LNCAP (cell line): ENCODE results near the gene CTSC.

Experiments used
- TF ChIP-seq, protein P1 (sequence below): fragments of 450-650 bp; IDR thresholded peaks from 2 replicates; pipeline ENCODE4 v1.5.1; 2017; ENCODE audit warnings: mild to moderate bottlenecking

CTSC gene

DNA sequence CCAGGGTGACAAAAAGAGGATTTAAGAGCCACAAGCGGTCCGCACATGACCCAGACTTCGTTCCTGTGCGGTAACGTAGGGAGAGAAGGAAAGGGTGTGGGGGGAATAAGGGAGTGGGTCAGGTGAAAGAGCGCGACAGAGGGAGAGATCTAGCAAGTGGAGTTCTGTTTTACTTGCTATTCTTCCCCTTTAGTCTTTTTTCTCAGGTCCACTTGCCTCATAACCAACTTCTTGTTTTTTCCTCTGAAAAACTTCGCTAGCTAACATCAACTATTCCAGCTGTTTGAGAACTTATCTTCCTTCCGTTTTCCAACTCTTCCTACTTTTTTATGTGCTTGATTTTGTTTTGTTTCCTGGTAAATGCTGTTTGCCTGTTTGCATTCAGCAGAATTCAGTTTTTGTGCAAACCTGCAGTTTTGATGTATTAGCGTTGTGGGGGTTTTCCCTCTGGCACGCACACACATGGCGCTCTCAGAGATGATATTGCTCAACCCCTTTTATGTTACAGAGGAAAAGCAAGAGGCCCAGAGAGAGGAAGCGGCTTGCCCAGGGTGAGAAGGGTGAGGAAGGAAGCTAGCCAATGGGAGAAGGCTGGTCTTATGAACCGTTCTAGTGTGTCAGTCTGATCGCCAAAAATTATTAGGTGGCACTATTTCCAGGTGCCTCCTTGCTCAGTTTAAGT, 592 bp upstream of the CTSC start:
- TF ChIP-seq, protein P1, sequence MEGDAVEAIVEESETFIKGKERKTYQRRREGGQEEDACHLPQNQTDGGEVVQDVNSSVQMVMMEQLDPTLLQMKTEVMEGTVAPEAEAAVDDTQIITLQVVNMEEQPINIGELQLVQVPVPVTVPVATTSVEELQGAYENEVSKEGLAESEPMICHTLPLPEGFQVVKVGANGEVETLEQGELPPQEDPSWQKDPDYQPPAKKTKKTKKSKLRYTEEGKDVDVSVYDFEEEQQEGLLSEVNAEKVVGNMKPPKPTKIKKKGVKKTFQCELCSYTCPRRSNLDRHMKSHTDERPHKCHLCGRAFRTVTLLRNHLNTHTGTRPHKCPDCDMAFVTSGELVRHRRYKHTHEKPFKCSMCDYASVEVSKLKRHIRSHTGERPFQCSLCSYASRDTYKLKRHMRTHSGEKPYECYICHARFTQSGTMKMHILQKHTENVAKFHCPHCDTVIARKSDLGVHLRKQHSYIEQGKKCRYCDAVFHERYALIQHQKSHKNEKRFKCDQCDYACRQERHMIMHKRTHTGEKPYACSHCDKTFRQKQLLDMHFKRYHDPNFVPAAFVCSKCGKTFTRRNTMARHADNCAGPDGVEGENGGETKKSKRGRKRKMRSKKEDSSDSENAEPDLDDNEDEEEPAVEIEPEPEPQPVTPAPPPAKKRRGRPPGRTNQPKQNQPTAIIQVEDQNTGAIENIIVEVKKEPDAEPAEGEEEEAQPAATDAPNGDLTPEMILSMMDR = no peak

DNA sequence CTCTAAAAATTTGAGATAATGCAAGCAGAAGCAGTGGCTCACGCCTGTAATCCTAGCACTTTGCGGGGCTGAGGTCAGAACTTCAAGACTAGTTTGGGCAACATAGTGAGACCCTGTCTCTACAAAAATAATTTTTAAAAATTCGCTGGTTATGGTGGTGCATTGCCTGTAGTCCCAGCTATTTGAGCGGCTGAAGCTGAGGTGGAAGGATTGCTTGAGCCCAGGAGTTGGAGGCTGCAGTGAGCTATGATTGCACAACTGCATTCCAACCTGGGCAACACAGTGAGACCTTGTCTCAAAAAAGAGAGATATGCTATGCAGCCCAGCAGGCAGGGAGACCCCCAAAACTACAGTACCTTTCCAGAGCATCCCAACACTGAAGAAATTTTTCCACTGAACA, 2.3 kb downstream of the CTSC start:
- TF ChIP-seq, protein P1 = no peak

DNA sequence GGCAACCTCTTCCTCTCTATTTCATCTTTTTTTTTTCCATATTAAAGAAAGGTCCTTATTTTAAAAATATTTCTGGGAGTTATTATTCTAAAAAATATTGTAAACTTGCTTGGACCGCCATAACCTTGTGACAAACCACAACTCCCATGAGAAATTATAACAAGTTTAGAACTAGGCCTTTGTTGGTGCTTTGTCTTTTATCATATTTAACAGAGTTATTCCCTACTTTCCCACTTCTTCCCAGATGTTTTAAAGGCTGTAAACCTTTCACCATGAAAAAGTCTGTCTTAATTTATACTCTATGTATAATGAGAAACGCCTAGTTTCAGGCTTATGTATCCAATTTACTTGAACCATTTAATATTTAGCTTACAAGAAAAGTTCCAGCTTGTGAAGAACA, 3.7 kb downstream of the CTSC start:
- TF ChIP-seq, protein P1 = no peak

DNA sequence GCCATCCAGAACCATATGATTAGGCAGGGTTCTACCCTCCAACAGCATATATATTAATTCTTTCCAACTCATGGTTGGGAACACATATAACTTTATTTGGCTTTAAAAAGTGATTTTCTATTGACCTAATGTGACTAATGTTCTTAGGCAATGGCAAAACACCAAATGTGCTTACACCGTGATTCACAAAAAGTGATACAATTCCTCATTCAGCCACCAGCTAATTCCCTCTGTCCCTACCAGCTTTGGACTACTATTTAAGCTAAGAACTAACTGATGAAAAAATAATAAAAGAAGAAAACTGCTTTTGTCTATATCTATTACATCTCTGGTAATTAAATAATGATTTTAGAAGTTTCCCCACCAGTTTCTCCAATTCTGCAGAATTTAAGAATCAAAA, 4.7 kb downstream of the CTSC start:
- TF ChIP-seq, protein P1 = no peak

DNA sequence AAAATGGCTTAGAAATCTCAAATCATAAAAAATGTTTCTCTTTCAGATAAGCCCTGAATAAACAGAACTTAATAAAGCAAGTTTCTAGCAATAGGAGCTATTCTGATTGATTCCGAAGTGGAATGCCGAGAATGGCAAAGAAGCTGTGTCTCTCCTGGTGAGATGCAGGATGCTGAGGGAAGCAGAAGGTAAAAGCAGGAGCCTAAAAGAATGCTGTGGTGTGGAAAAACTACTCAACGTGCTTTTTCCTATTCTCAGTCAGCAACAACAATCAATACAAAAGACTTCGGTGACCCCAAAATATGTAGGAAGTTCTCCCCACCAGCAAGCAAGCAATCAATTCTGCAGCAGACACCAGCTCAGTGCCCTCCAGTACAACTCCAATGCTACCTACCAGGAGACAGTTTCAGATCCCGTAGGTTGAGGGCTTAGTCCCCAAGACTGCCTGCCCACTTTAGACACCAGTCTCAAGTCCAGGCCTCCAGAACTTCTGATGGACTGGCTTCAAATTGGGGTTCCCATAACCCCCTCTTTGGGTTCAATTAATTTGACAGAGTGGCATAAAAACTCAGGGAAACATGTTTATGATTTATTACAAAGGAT, 6.6 kb downstream of the CTSC start:
- TF ChIP-seq, protein P1 = no peak

DNA sequence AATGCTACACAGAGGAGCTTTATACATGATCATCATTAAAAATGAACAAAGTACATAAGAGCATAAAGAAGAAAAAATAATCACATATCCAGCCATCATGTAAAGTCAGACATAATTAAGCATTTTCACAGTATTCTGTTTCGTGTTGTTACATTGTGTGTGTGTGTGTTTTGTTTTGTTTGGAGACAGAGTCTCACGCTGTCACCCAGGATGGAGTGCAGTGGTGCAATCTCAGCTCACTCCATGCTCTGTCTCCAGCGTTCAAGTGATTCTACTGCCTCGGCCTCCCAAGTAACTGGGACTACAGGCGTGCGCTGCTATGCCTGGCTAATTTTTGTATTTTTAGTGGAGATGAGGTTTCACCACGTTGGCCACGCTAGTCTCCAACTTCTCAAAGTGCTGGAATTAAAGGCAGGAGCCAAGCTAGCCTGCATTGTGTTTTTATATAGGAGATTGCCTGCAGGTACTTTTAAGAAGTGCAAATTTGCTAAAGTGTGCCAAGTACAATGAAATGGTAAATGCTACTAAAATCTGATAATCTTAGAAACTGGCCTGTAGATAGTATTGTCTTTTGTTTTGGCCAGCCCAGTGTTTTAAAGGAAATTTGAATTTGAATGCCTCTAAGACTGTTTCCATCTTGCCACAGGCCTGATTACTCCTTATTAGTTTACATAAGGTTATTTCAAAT, 7.8 kb downstream of the CTSC start:
- TF ChIP-seq, protein P1 = no peak

- TF ChIP-seq, protein P1 = no peak
These were observed 9.9 kb downstream of the CTSC start for GRCh38 chr11:88327462-88328143.
